Activated gamma-delta T cell treated with Interleukin-2 at 50 U/mL for 16 hours (primary cell): Measurements from ENCODE around the gene TUBGCP3.
A peak's percentile ranks its signal among the peaks of the same experiment; 100 is the strongest.
"Not testable (repeated sequence)": the region's sequence is repeated elsewhere in the genome, so short reads cannot be mapped to it uniquely, and the experiment has no call there.

Source experiments
- DNase-seq: peaks from one replicate; pipeline ENCODE4 v3.0.0-alpha.2; 2020

Gene TUBGCP3, protein sequence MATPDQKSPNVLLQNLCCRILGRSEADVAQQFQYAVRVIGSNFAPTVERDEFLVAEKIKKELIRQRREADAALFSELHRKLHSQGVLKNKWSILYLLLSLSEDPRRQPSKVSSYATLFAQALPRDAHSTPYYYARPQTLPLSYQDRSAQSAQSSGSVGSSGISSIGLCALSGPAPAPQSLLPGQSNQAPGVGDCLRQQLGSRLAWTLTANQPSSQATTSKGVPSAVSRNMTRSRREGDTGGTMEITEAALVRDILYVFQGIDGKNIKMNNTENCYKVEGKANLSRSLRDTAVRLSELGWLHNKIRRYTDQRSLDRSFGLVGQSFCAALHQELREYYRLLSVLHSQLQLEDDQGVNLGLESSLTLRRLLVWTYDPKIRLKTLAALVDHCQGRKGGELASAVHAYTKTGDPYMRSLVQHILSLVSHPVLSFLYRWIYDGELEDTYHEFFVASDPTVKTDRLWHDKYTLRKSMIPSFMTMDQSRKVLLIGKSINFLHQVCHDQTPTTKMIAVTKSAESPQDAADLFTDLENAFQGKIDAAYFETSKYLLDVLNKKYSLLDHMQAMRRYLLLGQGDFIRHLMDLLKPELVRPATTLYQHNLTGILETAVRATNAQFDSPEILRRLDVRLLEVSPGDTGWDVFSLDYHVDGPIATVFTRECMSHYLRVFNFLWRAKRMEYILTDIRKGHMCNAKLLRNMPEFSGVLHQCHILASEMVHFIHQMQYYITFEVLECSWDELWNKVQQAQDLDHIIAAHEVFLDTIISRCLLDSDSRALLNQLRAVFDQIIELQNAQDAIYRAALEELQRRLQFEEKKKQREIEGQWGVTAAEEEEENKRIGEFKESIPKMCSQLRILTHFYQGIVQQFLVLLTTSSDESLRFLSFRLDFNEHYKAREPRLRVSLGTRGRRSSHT

DNA sequence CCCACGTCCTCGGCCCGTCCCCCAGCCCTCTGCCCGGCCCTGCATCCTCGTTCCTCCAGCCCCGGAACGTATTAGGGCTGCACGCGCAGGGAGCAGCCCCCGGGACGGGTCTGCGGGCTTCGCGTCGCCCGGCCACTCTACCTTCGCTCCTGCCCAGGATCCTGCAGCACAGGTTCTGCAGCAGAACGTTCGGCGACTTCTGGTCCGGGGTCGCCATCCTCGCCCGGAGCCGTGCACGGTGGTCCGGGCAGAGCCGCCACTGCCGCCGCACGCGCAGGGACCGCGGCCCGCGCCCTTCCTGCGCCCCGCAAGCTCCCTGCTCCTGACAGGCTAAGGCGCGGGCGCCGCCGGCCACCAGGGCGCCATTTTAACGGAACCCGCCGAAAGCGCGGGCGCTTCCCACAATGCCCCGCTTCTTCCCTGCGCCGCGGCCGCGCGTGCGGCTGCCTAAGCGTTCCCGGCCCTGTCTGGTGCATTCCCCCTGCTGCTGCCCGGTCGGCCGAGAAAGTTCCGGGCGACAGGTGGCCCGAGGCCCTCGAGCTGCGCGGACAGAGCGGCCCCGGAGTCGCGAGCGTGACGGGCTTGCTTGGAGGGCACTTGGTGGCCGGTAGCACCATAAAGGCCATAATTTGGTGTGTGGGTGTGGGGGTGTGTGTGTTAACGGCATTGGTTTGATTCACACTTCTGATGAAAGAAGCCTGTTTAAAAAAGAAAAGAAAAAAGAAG, at the start of gene TUBGCP3:
TUBGCP3 (minus strand) TSS at position 390 of the 726 bp plus-strand sequence; CDS start at position 217, 173 bp downstream.
- DNase-seq = peak; percentile 67

DNA sequence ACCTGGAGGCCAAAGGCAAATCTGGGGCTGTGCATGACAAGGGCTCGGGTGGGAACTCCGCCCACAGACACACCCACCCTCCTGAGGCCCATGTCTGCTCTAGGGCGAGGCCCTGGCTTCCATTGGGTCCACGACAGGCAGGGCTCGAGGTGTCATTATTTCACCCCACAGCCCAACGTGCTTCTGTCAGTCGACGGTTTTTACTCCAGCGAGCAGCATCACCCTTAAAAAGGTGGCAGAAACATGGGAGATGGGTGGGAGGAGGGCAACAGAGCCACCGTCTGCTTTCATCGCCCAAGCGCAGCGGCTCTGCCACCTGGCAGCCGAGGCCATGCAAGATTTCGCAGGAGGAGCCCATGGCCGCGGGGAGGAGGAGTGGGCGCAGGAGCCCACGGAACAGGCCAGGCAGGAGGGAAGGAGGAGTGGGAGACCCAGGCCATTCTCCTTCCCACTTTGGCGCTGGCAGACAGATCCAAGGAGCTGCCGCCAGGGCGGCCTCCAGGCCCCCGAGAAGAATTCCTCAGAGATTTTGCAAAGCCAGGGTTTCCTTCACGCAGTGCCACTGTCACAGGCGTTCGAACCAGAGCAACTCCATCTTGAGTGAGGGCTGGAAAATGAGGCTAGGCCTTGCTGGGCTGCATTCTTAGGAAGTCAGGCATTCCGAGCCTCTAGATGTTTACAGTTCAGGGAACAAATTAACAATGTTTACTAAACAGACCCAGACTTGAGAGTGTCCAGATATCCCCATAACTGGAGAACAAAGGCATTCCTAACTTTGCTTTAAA, 49.3 kb upstream of the TUBGCP3 start:
- DNase-seq = no peak

- no peak for DNase-seq
Observed at GRCh38 chr13:112636401-112636975, 48.5 kb upstream of the TUBGCP3 start.

- DNase-seq = no peak
Observed at GRCh38 chr13:112635323-112635722, 47.4 kb upstream of the TUBGCP3 start.

DNA sequence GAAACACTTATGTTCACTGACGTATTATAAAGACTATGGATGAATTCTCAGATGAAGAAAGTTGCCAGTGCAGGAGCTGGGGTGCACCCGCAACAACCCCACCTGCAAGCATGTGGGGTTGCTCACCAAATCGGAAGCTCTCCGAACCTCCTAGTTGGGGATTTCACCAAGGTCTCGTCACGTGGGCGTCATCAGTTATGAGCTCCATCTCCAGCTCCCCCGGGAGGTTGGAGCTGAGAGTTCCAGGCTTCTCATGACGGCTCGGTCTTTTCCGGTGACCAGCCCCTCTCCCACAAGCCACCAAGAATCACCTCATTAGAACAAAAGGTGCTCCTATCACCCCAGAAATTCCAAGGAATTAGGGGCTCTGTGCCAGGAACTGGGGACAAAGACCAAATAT, 46.1 kb upstream of the TUBGCP3 start:
- no peak for DNase-seq

DNA sequence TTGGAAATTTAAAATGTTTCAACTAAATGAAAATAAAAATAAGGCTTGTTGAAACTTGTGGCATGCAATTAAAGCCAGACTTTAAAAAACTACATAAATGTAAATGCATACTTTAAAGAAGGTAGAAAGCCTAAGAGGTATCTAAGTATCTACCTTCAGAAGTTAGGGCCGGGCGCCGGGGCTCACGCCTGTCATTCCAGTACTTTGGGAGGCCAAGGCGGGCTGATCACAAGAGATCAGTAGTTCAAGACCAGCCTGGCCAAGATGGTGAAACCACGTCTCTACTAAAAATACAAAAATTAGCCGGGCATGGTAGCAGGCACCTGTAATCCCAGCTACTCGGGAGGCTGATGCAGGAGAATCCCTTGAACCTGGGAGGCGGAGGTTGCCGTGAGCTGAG, 42.3 kb upstream of the TUBGCP3 start:
- not testable (repeated sequence) for DNase-seq

GRCh38 chr13:112629161-112629560, 41.2 kb upstream of the TUBGCP3 start:
- DNase-seq = no peak

DNA sequence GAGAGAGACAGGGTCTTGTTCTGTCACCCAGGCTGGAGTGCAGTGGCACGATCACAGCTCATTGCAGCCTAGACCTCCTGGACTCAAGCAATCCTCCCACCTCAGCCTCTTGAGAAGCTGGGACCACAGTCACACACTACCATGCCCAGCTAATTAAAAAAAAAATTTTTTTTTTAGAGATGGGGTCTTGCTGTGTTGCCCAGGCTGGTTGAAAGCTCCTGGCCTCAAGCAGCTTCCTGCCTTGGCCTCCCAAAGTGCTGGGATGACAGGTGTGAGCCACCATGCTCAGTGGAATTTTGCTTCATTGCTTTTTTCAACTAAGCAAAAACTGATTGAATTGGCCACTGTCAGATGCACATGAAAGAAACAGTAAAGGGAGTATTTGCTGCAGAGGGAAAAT, 39.7 kb upstream of the TUBGCP3 start:
- DNase-seq = not testable (repeated sequence)

DNA sequence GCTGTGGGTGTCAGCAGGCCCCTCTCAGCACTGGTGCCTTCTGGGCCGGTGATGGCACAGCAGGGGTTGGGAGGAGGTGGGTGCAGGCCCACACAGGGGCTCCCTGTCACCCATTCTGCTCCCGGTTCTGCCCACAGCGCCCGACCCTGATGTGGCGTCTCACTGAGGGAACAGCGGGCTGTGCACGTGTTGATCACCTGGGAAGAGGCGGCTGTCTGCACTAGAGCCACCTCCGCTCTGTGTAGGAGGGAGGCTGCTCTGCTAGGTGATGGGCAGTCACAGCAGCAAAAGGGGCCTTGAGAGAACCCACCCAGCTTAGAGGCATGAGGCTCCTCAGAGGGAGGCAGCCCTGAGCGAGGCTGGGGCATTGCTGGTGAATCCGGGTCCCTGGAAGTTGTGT, 39.2 kb upstream of the TUBGCP3 start:
- DNase-seq = no peak

DNA sequence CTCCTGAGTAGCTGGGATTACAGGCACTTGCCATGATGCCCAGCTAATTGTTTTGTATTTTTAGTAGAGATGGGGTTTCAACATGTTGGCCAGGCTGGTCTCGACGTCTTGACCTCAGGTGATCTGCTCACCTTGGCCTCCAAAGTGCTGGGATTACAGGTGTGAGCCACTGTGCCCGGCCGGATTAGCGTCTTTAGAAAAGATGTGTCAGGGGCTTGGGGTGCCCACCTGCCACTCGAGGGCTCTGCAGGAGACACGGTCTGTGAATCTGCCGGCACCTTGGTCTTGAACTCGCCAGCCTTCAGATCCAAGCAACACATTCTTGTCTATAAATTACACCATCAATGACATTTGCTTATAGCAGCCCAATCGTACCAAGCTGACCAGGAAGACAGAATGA, 38.8 kb upstream of the TUBGCP3 start:
- DNase-seq = no peak

DNA sequence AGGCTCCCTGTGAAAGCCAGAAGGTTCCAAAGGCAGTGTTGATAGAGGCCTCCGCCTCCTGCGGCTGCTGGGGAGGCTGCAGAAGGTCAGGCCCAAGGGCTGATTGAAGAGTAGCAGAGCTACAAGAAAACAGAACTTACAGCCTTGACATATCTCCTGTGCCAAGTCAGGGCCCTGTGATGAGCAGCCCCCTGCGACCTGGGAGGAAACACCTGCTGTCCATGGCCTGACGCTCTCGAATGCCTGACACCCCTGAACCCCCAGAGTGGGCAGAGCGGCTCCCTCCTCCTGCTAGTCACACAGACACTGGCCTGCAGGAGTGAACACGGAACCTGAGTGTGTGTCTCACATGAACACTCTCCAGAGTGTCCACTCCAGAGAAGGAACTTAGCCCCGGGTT, 38.2 kb upstream of the TUBGCP3 start:
- DNase-seq = no peak

GRCh38 chr13:112625698-112626097, 37.7 kb upstream of the TUBGCP3 start:
- DNase-seq = no peak

DNA sequence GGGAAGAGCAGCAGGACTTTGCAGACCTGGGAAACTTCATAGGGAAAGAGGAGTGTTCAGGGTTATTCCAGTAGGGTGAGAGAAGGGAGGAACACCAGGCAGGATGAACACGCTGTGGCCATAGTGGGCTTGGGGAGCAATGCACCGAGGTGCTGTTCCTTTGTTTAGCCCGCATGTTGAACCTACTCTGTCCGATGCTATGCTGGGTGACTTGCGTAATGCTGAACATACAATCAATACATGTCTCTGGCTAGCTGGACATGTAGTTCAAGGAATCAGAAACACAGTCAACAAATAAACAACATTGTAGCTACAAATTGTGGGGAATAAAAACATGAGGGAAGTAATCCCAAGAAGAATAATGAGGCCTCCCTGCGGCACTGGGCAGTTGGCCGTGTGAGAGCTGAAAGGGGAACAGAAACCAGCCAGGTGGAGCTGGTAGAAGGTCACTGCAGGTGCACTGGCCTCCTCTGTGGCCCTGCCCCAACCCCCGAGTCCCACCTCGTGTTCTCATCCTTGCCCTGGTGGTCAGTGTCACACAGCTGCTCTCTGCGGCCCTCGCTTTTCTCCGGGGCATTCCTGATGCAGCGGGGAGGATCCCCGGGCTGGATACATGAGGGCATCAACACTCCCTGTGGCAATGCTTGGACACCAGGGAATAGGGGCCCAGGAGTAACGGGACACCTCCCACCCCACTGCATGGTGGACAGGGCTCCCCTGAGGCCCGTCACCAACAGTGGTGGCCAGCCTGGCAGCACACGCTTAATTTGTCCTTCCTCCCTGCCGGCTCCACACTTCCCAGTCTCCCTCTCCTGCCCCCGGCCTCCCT, 36.9 kb upstream of the TUBGCP3 start:
- no peak for DNase-seq

DNA sequence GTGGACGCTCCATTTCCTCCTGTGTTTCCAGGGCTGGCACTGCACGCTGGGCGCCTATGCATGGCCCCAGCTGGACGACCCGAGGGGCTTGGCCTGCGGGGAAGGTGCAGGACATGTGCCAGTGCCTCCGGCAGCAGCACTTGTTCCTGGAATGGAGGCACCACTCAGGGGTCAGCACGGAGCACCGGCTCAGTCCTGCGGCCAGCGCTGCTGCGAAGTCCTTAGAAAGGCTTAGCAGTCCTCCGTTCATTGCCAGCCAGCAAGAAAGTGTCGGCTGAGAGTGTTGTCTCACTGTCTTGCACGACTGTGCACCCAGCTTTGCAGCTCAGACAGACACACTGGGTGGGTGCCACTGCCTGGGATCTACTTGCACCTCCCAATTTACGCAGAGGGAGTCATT, 36.1 kb upstream of the TUBGCP3 start:
- DNase-seq = no peak

DNA sequence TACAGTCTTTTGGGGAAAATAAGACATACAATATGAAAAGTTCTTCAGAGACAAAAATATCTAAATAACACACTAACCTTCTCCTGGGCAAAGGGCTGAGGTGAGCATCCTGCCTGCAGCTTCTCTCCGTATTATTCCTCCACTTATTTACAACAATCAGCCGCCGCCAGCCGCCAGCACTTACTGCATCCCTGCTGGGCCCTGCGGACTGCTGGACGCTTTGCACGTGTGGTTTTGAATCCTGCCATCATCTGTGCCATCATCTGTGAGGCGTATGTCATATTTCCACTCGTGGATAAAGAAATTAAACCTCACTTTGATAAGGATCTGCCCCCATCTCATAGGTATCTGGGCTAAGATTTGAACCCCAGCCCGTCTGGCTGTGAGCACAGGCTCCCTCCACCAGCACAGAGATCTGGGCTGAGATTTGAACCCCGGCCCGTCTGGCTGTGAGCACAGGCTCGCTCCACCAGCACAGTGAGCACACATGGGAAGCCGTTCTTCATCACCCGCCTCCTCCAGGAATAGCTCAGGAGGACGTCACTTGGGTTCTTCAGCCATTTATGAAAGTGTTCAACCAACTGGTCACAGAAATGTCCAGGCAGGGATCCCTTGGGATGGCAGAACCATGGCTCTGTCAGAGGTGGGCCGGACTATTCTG, 35.2 kb upstream of the TUBGCP3 start:
- DNase-seq = no peak

- DNase-seq = no peak
Observed at GRCh38 chr13:112622375-112622774, 34.4 kb upstream of the TUBGCP3 start.

DNA sequence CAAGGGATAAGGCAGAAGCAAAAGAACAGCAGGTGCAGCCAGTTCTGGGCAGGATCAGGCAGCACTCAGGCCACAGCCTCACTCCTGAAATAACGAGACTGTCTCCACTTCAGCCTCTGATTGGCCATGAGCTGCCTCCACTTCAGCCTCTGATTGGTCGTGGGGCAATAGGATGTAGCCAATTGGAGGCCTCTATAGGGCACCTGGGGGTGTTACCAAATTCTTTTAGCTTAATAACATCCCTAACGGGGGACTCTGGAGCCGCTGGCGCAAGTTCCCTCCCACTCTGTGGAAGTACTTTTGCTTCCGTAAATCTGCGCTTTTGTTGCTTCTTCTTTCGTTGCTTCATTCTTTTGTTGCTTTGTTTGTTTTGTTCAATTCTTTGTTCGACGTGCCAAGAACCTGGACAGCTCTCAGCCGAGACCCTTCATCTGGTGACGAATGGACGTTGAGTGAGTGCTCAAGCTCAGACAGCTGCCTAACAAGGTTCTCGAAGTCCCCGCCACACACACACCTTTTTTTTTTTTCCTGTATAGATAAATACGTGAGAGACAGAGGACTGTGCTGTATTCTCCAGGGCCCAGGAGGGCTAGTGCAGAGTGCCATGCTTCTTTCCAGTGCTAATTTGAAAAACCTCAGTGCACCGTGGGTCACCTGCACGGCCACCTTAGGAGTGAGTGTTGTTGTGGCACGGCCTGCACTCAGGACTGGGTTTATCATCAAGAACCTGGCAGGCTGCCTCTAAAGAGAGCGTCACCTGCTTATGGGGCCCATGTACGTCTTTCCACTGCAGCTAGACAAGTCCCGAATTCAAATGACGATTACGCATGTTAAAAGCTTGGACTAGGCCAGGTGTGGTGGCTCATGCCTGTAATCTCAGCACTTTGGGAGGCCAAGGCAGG, 32.0 kb upstream of the TUBGCP3 start:
- DNase-seq = no peak

GRCh38 chr13:112618501-112618900, 30.5 kb upstream of the TUBGCP3 start:
- DNase-seq = no peak

DNA sequence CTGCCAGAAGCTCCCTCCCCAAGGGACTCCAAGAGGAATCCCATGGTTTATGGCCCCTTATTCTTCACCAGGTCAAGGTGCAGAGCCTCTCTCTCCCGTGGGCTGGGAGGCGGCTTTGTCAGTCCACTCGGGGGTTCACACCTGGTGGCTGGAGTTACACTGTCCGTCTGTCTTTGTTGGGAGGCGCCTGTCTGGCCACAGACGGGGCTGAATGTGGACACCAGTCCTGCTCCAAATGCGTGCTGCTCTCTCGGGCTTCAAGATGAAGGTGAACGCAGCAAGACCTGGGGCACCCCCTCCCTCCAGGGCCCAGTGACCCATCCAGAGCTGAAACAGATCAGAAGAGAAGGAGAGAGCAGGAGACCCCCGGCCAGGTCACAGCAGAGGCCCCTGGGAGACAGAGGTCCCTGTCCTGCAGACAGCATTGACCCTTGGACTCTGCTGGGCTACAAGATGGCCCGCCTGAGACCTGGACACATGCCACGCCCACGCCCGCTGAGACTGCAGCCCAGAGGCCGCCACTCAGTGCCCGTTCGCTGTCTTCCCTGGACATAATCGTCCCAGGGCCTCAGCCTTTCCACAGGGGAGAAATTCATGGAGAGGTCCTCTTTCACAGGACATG, 29.9 kb upstream of the TUBGCP3 start:
- DNase-seq = no peak
